ENCODE measurements around the gene SCMH1.

Gene SCMH1

DNA sequence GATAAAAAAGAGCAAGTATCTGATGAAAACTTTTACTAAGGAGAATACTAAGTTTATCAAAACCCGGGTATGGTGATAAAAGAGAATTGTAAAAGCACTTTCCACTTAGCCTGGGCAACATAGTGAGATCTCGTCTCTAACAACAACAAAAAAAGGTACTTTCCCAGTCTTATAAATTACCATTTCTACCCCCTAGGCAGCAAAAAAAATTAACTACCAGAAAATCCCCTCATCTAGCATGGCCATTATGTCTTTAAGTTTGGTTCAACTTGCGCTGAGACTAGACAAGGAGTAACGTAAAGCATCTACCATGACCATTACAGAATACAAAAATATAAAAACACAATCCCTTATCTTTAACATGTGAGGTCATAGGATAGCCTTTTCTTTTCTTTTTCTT lies 141.9 kb downstream of the SCMH1 start:
- DNase-seq, result no peak

DNA sequence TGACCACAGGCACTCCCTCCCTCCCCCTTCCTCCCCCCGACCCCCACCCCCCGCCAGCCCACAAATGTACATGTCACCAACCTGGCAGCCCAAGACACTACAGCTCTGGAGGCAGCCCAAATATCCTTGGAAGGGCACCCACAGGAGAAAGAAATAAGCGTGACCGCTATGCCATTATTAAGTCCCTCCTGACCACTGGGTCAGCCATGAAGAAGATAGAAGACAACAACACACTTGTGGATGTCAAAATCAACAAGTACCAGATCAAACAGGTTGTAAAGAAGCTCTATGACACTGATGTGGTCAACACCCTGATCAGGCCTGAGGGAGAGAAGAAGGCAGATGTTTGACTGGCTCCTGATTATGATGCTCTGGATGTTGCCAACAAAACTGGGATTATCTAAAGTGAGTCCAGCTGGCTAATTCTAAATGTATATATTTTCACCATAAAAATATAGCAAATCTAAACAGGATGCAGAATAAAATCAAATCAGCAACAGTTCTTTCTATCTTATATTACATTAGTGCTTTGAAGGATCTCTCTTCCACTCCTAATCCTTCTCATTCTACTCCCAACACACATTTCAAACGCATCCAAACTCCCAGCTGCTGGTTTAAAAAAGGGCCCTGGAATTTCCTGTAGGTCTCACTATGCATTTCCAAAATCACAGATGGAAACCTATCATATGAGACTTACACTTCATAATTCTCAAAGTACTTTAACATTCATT lies 143.2 kb downstream of the SCMH1 start:
- DNase-seq, result no peak

GRCh38 chr1:41097105-41097504 lies 145.0 kb downstream of the SCMH1 start:
- no peak for DNase-seq

DNA sequence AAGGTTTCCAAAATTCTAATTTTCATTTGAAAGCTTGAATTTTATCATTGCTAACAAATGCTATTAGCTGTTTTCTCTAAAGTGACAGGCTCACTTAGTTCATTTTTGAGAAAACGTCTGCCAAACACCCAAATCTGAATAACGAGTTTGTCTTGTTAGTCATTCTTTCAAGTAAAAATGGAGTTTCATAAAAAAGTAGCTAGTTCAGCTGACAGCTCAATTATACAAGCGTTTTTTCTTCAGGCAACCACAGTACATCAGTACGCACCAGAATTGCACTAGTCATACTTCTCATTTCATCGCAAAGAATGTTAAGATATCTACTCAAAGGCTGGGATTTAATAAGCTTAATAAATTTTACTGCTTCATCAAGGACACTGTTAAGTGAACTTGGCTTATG lies 148.3 kb downstream of the SCMH1 start:
- DNase-seq, result no peak

- no peak for DNase-seq
Measured at GRCh38 chr1:41086921-41087320, 155.2 kb downstream of the SCMH1 start.

- DNase-seq, result no peak
Measured at GRCh38 chr1:41078616-41079015, 163.5 kb downstream of the SCMH1 start.

DNA sequence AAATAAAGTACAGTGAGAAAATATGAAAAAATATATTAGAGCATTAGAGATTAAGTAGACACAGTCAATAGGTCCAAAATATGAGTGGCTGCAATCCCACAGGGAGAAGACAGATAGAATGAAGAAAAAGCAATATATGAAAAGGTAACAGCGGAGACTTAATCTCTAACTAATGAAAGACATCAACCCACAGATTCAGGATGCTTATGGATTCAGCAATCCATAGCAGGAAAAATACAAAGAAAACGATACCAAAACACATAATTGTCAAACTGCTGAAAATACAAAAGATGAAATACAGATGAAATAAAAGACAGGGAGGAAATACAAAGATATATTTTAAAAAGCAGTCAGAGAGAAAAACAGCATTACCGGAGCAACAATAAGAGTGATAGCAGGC lies 163.9 kb downstream of the SCMH1 start:
- no peak for DNase-seq

DNA sequence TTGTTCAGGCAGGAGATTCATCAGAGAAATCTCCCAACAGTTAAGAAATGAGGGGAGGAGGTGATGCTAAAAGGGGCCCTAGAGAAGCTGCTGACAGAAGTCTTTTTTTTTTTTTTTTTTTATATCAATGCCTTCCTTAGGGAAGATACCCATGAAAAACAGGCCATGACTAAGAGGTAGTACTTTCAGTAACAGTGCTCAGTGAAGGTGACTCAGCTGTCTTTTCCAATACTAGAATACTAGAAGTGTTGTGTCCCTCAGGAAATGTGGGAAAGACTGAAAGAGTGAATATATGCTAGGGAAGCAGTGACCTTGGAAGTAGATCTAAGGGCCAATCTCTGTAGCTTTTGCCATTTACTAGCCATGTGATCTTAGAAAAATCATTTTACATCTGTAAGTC lies 168.1 kb downstream of the SCMH1 start:
- no peak for DNase-seq

DNA sequence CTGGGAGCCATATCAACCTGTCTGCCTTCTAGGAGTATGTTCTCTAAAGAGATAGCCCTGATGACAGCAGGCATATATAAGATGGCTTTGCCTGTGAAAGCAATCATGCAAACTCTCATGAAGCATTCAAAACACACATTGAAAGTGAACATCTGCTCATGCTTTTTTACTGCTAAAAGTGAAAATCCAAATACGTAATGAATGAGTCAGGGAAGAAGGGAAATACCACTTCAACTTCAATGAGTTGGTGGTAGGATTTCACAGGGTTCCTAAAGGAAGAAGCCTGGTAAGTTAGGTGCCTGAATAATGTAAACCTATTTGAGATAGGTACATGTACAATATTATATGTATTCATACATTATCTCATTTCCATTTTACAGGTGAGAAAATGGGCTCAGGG lies 170.1 kb downstream of the SCMH1 start:
- no peak for DNase-seq

DNA sequence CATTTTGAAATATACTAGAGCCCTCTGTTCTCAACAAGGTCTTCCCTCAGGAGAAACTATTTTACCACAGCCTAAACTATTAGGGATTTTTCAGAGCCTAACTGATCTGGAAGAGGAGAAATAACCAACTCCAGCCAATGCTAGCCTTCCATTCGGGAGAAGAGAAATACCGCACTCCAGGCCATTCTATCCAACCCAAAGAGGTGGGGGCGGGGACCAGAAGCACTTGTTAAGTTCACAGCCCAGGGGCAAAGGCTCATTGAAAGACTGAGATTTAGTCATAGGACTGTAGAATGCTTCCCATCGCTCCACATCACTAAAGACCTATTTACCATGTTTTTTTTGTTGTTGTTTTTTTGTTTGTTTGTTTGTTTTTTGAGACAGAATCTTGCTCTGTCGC lies 185.2 kb downstream of the SCMH1 start:
- DNase-seq, result no peak

DNA sequence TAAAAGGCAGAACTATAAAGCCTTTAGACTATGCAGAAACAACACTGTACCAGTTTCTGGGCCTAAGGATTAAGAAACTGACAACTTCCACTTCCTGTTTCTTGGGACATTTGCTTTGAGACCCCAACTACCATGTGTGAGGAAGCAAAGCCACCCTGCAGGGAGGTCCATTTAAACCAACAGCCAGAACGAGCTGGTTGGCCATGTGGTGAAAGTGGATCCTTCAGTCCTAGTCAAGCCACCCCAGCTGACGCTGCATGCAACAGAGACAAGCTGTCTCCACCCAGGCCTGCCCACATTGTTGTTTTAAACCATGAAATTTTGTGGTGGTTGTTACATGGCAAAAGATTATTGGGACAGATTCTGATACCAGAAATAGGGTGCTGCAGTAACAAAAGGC lies 188.8 kb downstream of the SCMH1 start:
- no peak for DNase-seq

- DNase-seq, result no peak
Measured at GRCh38 chr1:41051022-41051421, 191.1 kb downstream of the SCMH1 start.

DNA sequence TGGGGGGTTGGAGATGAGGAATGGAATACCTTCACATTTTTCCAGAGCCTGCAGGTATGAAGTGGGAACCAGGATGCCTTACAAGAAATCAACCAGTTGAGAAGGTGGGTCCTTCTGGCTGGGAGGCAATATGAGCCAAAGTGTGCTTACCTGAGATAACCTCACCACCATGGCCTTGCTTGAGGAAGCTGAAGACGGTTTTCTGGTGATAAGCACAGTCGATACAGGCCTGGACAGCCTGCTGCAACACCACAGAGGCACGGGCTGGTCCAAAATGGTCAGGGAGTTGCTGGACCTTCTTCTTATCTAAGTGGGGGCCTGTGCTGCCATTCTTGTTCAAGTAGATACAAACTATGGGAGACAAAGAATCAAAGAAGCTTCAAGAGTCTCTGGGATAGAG lies 193.6 kb downstream of the SCMH1 start:
- no peak for DNase-seq

DNA sequence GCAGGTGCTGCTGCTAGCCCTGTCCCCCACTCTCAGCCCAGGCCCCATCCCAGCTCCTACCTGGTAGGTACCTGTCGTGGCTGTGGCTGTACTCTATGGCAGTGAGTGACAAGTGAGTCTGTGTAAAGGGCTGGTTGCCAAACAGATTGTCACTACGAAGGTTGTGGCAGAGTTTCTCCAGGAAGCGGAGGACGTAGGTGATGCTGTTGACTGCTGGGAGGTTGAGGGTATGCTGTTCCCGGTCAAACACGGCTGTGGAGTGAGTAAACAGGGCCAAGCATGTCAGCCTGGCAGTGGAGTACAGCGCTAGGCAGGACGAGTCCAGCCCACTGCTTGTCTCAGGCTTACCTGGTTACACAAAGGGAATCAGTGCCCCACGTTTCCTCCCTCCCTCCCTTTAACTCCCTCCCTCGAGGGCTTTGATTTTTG lies 195.7 kb downstream of the SCMH1 start:
- DNase-seq, result no peak

DNA sequence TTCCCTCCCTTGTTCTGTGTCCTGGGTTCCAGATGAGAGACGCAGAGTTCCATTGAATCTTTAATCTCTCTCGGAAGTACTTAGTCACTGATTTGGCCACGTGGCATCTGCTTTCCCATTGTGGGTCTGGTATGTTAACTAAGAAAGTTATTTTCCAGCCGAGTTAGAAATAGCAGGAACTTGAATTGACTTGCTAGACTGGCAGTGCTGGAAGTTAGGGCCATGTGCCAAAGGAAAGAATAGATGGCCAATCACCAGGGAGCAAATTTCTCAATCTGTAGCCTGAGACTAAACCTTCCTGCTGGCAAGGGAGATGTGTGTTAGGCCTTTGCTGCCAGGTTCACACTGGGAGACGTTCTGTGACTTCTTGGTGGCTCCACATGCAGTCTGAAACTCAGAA lies 196.4 kb downstream of the SCMH1 start:
- peak in 11 of 58 donors; percentile 5 to 37 (median 26) for DNase-seq

- no peak for DNase-seq
Measured at GRCh38 chr1:41044187-41044586, 197.9 kb downstream of the SCMH1 start.

GRCh38 chr1:41041614-41042270 lies 200.4 kb downstream of the SCMH1 start:
- DNase-seq, result no peak

- DNase-seq, result no peak
Measured at GRCh38 chr1:41038110-41038509, 204.0 kb downstream of the SCMH1 start.

DNA sequence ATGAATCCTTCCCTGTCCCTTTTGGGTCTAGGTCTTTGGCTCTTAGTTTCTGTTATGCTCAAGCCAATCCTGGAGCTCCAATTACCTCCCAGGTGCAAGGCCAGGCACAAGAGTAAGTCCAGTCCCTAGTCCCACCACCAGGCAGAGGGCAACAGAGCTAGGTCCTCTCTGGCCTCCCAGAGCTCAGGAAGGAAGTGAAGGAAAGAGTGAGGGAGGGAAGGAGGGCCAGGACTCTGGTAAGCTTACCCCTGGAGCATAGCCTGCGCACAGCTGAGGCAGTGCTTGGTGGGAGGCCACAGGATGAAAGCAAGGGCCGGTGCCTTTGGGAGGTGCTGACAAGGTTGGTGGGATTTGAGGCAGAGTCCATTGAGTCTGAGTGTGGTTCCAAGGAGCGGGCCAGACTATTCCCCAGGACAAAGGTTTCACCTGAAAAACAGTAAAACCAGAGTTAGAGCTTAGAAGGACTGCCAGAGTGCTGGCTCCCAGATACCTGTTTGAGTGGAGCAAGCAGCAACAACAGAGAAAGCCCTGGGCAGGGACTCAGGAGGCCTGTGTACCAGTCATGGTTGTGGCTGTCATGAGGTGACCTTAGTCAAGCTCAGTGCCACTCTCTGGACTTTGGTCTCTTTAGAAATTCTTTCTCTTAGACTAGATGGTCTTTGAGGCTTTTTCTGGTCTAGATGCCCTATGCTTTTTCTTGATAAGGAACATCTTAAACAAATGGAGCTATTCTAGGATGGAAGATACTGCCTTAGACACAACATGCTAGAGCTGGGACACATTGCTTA lies 204.8 kb downstream of the SCMH1 start:
- DNase-seq, result no peak

- no peak for DNase-seq
Measured at GRCh38 chr1:41033272-41033671, 208.8 kb downstream of the SCMH1 start.

DNA sequence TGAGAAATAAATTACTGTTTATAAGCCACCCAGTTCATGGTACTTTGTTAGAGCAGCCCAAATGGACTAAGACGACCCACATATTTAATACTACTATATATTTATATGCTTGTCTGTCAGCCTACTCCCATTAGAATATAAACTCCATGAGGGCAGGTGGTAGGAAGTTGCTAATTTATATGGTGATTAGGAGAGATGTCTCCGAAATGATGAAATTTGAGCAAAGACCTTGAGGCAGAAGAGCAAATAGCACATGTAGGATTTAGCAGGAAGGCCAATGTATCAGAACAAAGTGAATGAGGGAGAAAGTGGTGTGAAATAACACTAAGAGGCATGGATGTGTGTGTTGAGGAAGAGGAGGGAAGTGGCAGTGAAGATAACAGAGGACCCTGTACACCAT lies 210.0 kb downstream of the SCMH1 start:
- no peak for DNase-seq

DNA sequence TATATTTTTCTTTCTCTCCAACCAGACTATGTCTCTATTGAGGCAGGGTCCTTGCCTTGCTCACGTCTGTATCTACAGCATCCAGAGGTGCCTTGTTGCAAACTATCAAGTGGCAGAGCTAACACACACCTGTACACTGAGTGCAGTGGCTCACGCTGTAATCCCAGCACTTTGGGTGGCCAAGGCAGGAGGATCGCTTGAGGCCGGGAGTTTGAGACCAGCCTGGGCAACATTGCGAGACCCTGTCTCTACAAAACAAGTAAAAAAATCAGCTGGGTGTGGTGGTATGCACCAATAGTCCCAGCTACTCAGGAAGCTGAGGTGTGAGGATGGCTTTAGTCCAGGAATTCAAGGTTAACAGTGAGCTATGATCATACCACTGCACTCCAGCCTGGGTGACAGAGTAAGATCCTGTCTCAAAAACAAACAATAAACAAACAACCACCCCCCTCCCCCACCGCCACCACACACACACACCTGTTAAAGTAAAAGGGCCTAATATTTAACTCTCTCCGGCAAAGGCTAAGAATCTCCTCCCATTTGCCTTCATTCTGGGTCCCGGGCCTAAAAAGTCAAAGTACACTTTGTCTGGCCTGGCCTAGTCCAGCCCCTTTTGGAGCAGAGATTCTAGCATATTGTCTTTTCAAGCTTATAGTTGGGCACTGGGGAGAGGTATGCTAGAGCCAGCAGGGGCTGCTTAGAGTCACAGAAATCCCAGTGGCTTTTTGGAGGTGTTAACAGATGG lies 211.1 kb downstream of the SCMH1 start:
- DNase-seq, result no peak
